ENCODE results near the gene METTL6. TPM values are rescaled to one million over a fixed set of nuclear protein-coding genes. Genes with fewer than 3 reads are reported as not detected.
A peak's percentile ranks its signal among the peaks of the same experiment; 100 is the strongest.

The METTL6 gene
- total and polyA plus RNA-seq, 10 of the 15 experiments (the other 5 are each of a cell fraction or from before 2014, with no cell fraction given) = 13.8 to 29.6 (median 20.8) TPM

DNA sequence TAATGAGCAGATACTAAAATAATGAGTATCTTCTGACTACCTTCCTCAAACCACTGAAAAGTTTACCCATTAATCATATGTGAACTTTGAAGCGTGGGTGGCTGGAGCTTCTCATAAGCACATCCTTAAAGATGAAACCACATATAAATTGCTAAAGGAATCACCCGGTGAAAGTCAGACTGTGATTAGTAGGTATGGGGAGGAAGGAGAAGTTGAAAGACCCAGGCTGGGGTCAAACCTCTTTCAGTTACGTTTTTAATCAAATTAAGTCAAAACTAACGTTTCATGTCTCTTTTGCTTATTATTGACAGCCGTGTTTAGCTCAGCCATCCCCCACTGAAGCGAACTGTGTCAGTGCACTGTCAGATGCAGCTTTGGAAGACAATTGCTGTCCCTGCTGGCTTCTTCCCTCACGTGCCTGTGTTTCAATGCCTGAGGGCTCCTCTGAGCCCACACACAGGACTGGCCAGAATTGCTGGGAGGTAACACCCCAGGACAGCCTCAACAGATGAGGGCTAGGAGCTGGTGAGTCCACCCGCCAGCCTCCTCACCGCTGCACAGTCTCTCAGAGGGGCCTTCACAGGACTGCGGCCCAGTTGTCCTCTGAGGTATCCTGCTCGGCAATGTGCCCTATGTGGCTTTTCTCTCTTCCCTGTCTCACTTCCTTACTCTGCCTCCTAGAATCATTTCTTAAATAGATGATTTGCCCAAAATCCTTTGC lies 65.7 kb downstream of the METTL6 start:
- H3K79me2 ChIP-seq (ENCODE audit: control insufficient read depth, insufficient read depth, low read length) = no peaks in the 10 kb centered on the region
- H3K4me2 ChIP-seq (ENCODE audit: control insufficient read depth, insufficient read depth) = peak overlapping the region; percentile 63
- intact Hi-C loops (cut with micrococcal nuclease; ENCODE audit: unreplicated experiment) = loop anchor here (1.0 to 5.0 kb wide), 10 partner anchors 16 to 1151 kb away; partner anchors contain the start of genes RFTN1 and SH3BP5
- FAIRE-seq (peak; percentile 100), ATAC-seq (peak; percentile 82), DNase-seq (ENCODE audit: low read depth, low spot score) (peak; percentile 99)
- H3K9ac ChIP-seq (ENCODE audit: control insufficient read depth, insufficient read depth, low read length) = peak overlapping the region; percentile 75
- ChIA-PET POLR2A (interaction anchor here (0.6 to 2.6 kb wide), 14 partner anchors 14 to 261 kb away, joined by 3 to 13 read pairs (median 4); partner anchors contain the start of gene SH3BP5), RAD21 (ENCODE audit: unreplicated experiment) (interaction anchor here (0.8 to 3.7 kb wide), 20 partner anchors 8 to 436 kb away, joined by 3 to 53 read pairs (median 6); partner anchors contain the start of genes ANKRD28 and SH3BP5), SMC1A (ENCODE audit: uncharacterized antibody, unreplicated experiment) (interaction anchor here (0.6 to 3.9 kb wide), 32 partner anchors 11 to 195 kb away, joined by 3 to 49 read pairs (median 6); partner anchors contain the start of gene SH3BP5), CTCF (interaction anchor here (0.6 to 3.8 kb wide), 26 partner anchors 8 to 241 kb away, joined by 3 to 30 read pairs (median 4); partner anchors contain the start of genes CAPN7 and SH3BP5)
- no peaks in the 10 kb centered on the region for H3K27me3 ChIP-seq (replicated peaks in 1 of 2; ENCODE audit: control insufficient read depth in 2 of 2, insufficient read depth in 2 of 2, low read length in 1 of 2)
- peaks cover 47% of the 10 kb centered on the region for H3K4me1 ChIP-seq (ENCODE audit: control insufficient read depth, insufficient read depth, low read length)
- no peaks in the 10 kb centered on the region for H3K9me3 ChIP-seq (replicated peaks; ENCODE audit: control insufficient read depth, insufficient read depth, low read length)
- no peaks in the 10 kb centered on the region for H4K20me1 ChIP-seq (ENCODE audit: control insufficient read depth, insufficient read depth)
- BruUV-seq (replicated peaks) = TSS peak; percentile 91
- peak overlapping the region; percentile 84 for H3K27ac ChIP-seq (ENCODE audit: control insufficient read depth, insufficient read depth)
- no peak overlapping the region; the same call in 1 of the 2 replicates for H2AFZ ChIP-seq (ENCODE audit: control insufficient read depth, low read depth, low read length)
- WGBS (ENCODE audit: insufficient coverage, insufficient replicate concordance, low lambda C conversion rate, missing lambda C conversion rate) = under 1% methylated on average over 11 of the region's 11 CpGs
- H3K4me3 ChIP-seq = peak overlapping the region; percentile 40; the same call in 1 of the 2 replicates
- no peaks in the 10 kb centered on the region for H3K36me3 ChIP-seq (ENCODE audit: control insufficient read depth in 2 of 2, insufficient read depth in 2 of 2, low read length in 1 of 2)
- in situ Hi-C loops (cut with MboI) = loop anchor here (25.0 kb wide), 2 partner anchors 1151 to 1551 kb away; partner anchors contain the start of gene RFTN1
- TF ChIP-seq, protein P1, sequence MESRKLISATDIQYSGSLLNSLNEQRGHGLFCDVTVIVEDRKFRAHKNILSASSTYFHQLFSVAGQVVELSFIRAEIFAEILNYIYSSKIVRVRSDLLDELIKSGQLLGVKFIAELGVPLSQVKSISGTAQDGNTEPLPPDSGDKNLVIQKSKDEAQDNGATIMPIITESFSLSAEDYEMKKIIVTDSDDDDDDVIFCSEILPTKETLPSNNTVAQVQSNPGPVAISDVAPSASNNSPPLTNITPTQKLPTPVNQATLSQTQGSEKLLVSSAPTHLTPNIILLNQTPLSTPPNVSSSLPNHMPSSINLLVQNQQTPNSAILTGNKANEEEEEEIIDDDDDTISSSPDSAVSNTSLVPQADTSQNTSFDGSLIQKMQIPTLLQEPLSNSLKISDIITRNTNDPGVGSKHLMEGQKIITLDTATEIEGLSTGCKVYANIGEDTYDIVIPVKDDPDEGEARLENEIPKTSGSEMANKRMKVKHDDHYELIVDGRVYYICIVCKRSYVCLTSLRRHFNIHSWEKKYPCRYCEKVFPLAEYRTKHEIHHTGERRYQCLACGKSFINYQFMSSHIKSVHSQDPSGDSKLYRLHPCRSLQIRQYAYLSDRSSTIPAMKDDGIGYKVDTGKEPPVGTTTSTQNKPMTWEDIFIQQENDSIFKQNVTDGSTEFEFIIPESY (IDR thresholded peaks at IDR 0.05) = no peak
- TF ChIP-seq ZZZ3 (IDR thresholded peaks at IDR 0.05; ENCODE audit: control insufficient read depth, insufficient read length, low read depth) = no peak
- TF ChIP-seq FOXM1 (IDR thresholded peaks at IDR 0.05; ENCODE audit: low read depth, low read length) = peak; percentile 98
- TF ChIP-seq BMI1 (IDR thresholded peaks at IDR 0.05; ENCODE audit: borderline replicate concordance) = peak; percentile 92
- peak; percentile 73 for TF ChIP-seq KLF5 (IDR thresholded peaks at IDR 0.05; ENCODE audit: partially characterized antibody)
- TF ChIP-seq SREBF1 (IDR thresholded peaks at IDR 0.05; ENCODE audit: low read length) = peak; percentile 66
- TF ChIP-seq, protein P2, sequence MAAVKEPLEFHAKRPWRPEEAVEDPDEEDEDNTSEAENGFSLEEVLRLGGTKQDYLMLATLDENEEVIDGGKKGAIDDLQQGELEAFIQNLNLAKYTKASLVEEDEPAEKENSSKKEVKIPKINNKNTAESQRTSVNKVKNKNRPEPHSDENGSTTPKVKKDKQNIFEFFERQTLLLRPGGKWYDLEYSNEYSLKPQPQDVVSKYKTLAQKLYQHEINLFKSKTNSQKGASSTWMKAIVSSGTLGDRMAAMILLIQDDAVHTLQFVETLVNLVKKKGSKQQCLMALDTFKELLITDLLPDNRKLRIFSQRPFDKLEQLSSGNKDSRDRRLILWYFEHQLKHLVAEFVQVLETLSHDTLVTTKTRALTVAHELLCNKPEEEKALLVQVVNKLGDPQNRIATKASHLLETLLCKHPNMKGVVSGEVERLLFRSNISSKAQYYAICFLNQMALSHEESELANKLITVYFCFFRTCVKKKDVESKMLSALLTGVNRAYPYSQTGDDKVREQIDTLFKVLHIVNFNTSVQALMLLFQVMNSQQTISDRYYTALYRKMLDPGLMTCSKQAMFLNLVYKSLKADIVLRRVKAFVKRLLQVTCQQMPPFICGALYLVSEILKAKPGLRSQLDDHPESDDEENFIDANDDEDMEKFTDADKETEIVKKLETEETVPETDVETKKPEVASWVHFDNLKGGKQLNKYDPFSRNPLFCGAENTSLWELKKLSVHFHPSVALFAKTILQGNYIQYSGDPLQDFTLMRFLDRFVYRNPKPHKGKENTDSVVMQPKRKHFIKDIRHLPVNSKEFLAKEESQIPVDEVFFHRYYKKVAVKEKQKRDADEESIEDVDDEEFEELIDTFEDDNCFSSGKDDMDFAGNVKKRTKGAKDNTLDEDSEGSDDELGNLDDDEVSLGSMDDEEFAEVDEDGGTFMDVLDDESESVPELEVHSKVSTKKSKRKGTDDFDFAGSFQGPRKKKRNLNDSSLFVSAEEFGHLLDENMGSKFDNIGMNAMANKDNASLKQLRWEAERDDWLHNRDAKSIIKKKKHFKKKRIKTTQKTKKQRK (IDR thresholded peaks at IDR 0.05; ENCODE audit: low read depth, low read length) = no peak
- TF ChIP-seq, protein P3, sequence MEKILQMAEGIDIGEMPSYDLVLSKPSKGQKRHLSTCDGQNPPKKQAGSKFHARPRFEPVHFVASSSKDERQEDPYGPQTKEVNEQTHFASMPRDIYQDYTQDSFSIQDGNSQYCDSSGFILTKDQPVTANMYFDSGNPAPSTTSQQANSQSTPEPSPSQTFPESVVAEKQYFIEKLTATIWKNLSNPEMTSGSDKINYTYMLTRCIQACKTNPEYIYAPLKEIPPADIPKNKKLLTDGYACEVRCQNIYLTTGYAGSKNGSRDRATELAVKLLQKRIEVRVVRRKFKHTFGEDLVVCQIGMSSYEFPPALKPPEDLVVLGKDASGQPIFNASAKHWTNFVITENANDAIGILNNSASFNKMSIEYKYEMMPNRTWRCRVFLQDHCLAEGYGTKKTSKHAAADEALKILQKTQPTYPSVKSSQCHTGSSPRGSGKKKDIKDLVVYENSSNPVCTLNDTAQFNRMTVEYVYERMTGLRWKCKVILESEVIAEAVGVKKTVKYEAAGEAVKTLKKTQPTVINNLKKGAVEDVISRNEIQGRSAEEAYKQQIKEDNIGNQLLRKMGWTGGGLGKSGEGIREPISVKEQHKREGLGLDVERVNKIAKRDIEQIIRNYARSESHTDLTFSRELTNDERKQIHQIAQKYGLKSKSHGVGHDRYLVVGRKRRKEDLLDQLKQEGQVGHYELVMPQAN (conservative IDR thresholded peaks at IDR 0.05) = 0 out of 2 replicates have a peak, but pooled peaks have one; percentile 30
- peak; percentile 74 for TF ChIP-seq CREB1 (IDR thresholded peaks at IDR 0.05; ENCODE audit: low read depth)
- peak; percentile 99 for TF ChIP-seq BCL11A (IDR thresholded peaks at IDR 0.05; ENCODE audit: low read depth, low read length)
- TF ChIP-seq SMAD5 (IDR thresholded peaks at IDR 0.05; ENCODE audit: low read depth) = no peak
- TF ChIP-seq, protein P4, sequence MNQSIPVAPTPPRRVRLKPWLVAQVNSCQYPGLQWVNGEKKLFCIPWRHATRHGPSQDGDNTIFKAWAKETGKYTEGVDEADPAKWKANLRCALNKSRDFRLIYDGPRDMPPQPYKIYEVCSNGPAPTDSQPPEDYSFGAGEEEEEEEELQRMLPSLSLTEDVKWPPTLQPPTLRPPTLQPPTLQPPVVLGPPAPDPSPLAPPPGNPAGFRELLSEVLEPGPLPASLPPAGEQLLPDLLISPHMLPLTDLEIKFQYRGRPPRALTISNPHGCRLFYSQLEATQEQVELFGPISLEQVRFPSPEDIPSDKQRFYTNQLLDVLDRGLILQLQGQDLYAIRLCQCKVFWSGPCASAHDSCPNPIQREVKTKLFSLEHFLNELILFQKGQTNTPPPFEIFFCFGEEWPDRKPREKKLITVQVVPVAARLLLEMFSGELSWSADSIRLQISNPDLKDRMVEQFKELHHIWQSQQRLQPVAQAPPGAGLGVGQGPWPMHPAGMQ (IDR thresholded peaks at IDR 0.05; ENCODE audit: borderline replicate concordance) = no peak
- TF ChIP-seq RELA (IDR thresholded peaks at IDR 0.05; ENCODE audit: borderline replicate concordance, partially characterized antibody) = peak; percentile 66
- TF ChIP-seq RAD21 (IDR thresholded peaks at IDR 0.05; ENCODE audit: insufficient read depth, low read depth, low read length) = peak; percentile 2
